GM12801 (cell line): ENCODE measurements around the gene C16orf54.

Experiments
- CTCF ChIP-seq: IDR thresholded peaks from one replicate; pipeline ENCODE4 v1.5.1; 2011; ENCODE audit warnings: control low read depth; ENCODE audit not compliant: insufficient read length; ENCODE audit errors: extremely low read depth

Gene C16orf54

GRCh38 chr16:29757950-29758466, 12.2 kb upstream of the C16orf54 start:
- no peak for TF ChIP-seq CTCF

GRCh38 chr16:29756654-29757053, 10.9 kb upstream of the C16orf54 start:
- TF ChIP-seq CTCF, result no peak

- no peak for TF ChIP-seq CTCF
Measured at GRCh38 chr16:29753516-29753915, 7.7 kb upstream of the C16orf54 start.

- TF ChIP-seq CTCF, result no peak
Measured at GRCh38 chr16:29747947-29748759, 2.4 kb upstream of the C16orf54 start.

GRCh38 chr16:29745121-29745852, 503 bp downstream of the C16orf54 start:
- TF ChIP-seq CTCF, result no peak

- TF ChIP-seq CTCF, result no peak
Measured at GRCh38 chr16:29744541-29745101, 1.2 kb downstream of the C16orf54 start.

- no peak for TF ChIP-seq CTCF
Measured at GRCh38 chr16:29743827-29744531, 1.8 kb downstream of the C16orf54 start.
